Trophoblast cell (in vitro differentiated cells and primary cell): ENCODE data around the gene CHRM5.
A peak's percentile ranks its signal among the peaks of the same experiment; 100 is the strongest.

Source experiments
- DNase-seq, 2 donors: peaks; one replicate each; pipeline ENCODE4 v3.0.0-alpha.2; 2016
- H2AFZ ChIP-seq: 2 replicates; pipeline ENCODE4 v1.6.1; 2013; ENCODE audit warnings: low read length, moderate library complexity, mild to moderate bottlenecking; ENCODE audit not compliant: insufficient read depth, poor library complexity
- H2AK5ac ChIP-seq: 2 replicates; pipeline ENCODE4 v1.6.1; 2013; ENCODE audit warnings: mild to moderate bottlenecking, low read length
- H2BK120ac ChIP-seq: 2 replicates; pipeline ENCODE4 v1.6.1; 2013; ENCODE audit warnings: low read length, mild to moderate bottlenecking, moderate library complexity; ENCODE audit not compliant: insufficient read depth, poor library complexity
- H2BK12ac ChIP-seq: 2 replicates; pipeline ENCODE4 v1.6.1; 2013; ENCODE audit warnings: mild to moderate bottlenecking, low read length, moderate library complexity
- H2BK5ac ChIP-seq: 2 replicates; pipeline ENCODE4 v1.6.1; 2013; ENCODE audit warnings: low read length, low read depth, moderate library complexity, mild to moderate bottlenecking; ENCODE audit not compliant: poor library complexity
- H3K14ac ChIP-seq: 2 replicates; pipeline ENCODE4 v1.6.1; 2013; ENCODE audit warnings: mild to moderate bottlenecking, low read length
- H3K18ac ChIP-seq: 2 replicates; pipeline ENCODE4 v1.6.1; 2013; ENCODE audit warnings: mild to moderate bottlenecking, low read length
- H3K23ac ChIP-seq: 2 replicates; pipeline ENCODE4 v1.6.1; 2013; ENCODE audit warnings: low read length
- H3K27ac ChIP-seq: 2 replicates; pipeline ENCODE4 v1.5.1; 2013; ENCODE audit warnings: low read depth, mild to moderate bottlenecking, inconsistent platforms, low read length, moderate library complexity
- H3K27me3 ChIP-seq: 2 replicates; pipeline ENCODE4 v1.6.1; 2013; ENCODE audit warnings: inconsistent platforms, mild to moderate bottlenecking, low read length, moderate library complexity; ENCODE audit not compliant: insufficient read depth
- H3K36me3 ChIP-seq, 2 experiments: 1 replicate in 1 of 2; 2 replicates in 1 of 2; pipeline ENCODE4 v1.6.1; 2013; ENCODE audit warnings: low read length in 2 of 2, mild to moderate bottlenecking in 2 of 2, moderate library complexity in 1 of 2; ENCODE audit not compliant: insufficient read depth in 2 of 2, control insufficient read depth in 1 of 2
- H3K4ac ChIP-seq: 2 replicates; pipeline ENCODE4 v1.6.1; 2013; ENCODE audit warnings: low read depth, mild to moderate bottlenecking, low read length, moderate library complexity
- H3K4me1 ChIP-seq, 2 experiments: 1 replicate in 1 of 2; 2 replicates in 1 of 2; pipeline ENCODE4 v1.6.1; 2013; ENCODE audit warnings: low read length in 2 of 2, mild to moderate bottlenecking in 2 of 2, moderate library complexity in 1 of 2; ENCODE audit not compliant: insufficient read depth in 2 of 2, control insufficient read depth in 1 of 2
- H3K4me2 ChIP-seq: 2 replicates; pipeline ENCODE4 v1.6.1; 2013; ENCODE audit warnings: inconsistent platforms, mild to moderate bottlenecking, low read length, moderate library complexity
- H3K4me3 ChIP-seq: 2 replicates; pipeline ENCODE4 v1.5.1; 2013; ENCODE audit warnings: mild to moderate bottlenecking, low read depth, low read length, inconsistent platforms
- H3K79me1 ChIP-seq: one replicate; pipeline ENCODE4 v1.6.1; 2013; ENCODE audit warnings: low read length
- H3K79me2 ChIP-seq: 2 replicates; pipeline ENCODE4 v1.6.1; 2013; ENCODE audit warnings: low read length, mild to moderate bottlenecking; ENCODE audit not compliant: control insufficient read depth, insufficient read depth, poor library complexity
- H3K9ac ChIP-seq: 2 replicates; pipeline ENCODE4 v1.6.1; 2013; ENCODE audit warnings: mild to moderate bottlenecking, low read length
- H3K9me3 ChIP-seq: 2 replicates; pipeline ENCODE4 v1.6.1; 2013; ENCODE audit warnings: low read depth, mild to moderate bottlenecking, control low read depth, inconsistent platforms, low read length; ENCODE audit not compliant: insufficient read depth
- H4K12ac ChIP-seq: 2 replicates; pipeline ENCODE4 v1.6.1; 2013; ENCODE audit warnings: low read depth, mild to moderate bottlenecking, low read length, moderate library complexity
- H4K8ac ChIP-seq: 2 replicates; pipeline ENCODE4 v1.6.1; 2013; ENCODE audit warnings: low read depth, mild to moderate bottlenecking, low read length, moderate library complexity
- H4K91ac ChIP-seq: one replicate; pipeline ENCODE4 v1.6.1; 2013; ENCODE audit warnings: low read depth, mild to moderate bottlenecking, low read length, moderate library complexity
- WGBS: extraction: QIAGEN DNeasy Blood & Tissue Kit; methylation state at CpG from one replicate; pipeline ENCODE4 v1.1.7; 2013; ENCODE audit warnings: missing lambda C conversion rate; ENCODE audit not compliant: insufficient read length, insufficient coverage; ENCODE audit errors: extremely low coverage; 5-methylcytosine and 5-hydroxymethylcytosine counted together

Gene CHRM5

DNA sequence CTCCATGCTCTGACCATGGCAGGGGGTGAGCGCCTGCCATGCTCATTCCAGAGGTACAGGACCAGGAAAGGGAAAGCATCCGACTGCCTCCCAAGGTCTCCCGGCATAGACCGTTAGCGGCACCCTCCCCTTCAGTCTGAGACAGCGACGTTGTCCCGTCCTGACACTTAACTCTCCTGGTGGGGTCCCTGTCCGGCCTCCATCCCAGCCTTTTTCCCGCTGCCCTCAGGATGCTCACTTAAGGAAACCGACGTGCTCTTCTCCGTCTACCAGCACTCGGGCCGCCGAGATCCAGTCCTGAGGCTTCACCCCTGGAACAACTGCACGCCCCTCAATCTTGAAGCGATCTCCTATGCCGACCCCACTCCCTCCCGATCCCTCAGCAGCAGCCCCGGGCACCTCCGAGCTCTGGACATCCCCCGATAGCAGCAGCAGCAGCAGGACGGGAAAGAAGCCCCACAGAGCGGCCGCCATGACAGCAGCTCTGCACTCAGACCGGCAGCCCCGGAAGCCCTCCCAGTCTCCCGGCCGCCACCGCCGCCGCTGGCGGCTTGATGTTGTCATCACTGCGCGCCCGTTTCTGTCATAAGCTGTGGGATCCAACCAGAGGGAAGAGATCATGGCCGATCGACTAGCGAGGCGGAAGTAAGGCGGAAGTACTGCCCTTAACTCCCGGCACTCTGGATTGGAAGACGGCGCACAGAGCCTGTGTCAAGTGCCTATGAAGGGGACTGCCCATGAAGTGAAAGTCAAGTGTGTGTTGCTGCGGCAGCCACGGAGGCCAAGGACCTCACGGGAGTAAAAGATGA lies 133.3 kb downstream of the CHRM5 start, which contains the start of the genes EMC7 and PGBD4:
Gene EMC7, minus strand, starts transcription at position 497 of the 809 bp plus-strand sequence. Its CDS starts 23 bp downstream, at position 474.
Gene PGBD4, plus strand, starts transcription at position 718 of the 809 bp plus-strand sequence. CDS start 449 bp downstream, outside the sequence.
- Histone ChIP-seq H3K79me2 (peaks cover 9% of the 10 kb centered on the region), H2BK120ac (peak within 1 kb of the TSS; percentile 57), H2AFZ (peak within 1 kb of the TSS; percentile 94), H3K27ac (peak within 1 kb of the TSS; percentile 37), H4K91ac (peak within 1 kb of the TSS; percentile 74), H2BK12ac (no peak within 1 kb of the TSS), H3K4me2 (peak within 1 kb of the TSS; percentile 98), H4K8ac (peak within 1 kb of the TSS; percentile 95), H3K9ac (peak within 1 kb of the TSS; percentile 82), H4K12ac (peak within 1 kb of the TSS; percentile 99), H3K36me3 (no peaks in the 10 kb centered on the region), H2AK5ac (peak within 1 kb of the TSS; percentile 83), H3K4me3 (peak within 1 kb of the TSS; percentile 84), H3K79me1 (peaks cover 4% of the 10 kb centered on the region), H3K9me3 (no peaks in the 10 kb centered on the region), H3K14ac (peak within 1 kb of the TSS; percentile 87), H3K18ac (peak within 1 kb of the TSS; percentile 90), H3K23ac (no peak within 1 kb of the TSS), H3K27me3 (no peaks in the 10 kb centered on the region), H3K4ac (peak within 1 kb of the TSS; percentile 84), H3K4me1 (peaks cover 0 to 3% of the 10 kb centered on the region in 2 experiments), H2BK5ac (peak within 1 kb of the TSS; percentile 78)
- DNase-seq = peak; percentile 99
- no CpG with 5 or more reads among the region's 48 CpGs for WGBS

DNA sequence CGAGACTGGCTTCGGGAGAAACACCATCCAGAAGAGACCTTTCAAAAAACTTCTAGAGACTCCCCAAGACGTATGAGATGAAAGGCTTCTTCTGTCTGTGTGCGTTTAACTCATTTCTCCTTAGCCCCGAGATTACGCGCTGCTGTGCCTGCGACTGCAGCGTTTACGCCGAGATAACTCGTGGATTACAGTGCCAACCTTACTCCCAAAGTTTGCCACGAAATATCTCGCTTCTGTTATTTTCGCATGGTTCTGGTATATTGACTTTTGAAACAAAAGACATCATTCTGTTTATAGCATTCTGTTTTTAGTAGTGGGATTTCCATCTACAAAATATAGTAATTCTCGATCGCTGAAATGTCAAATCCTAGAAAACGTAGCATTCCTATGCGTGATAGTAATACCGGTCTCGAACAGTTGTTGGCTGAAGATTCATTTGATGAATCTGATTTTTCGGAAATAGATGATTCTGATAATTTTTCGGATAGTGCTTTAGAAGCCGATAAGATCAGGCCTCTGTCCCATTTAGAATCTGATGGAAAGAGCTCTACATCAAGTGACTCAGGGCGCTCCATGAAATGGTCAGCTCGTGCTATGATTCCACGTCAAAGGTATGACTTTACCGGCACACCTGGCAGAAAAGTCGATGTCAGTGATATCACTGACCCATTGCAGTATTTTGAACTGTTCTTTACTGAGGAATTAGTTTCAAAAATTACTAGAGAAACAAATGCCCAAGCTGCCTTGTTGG lies 134.1 kb downstream of the CHRM5 start:
- no peak overlapping the region for H4K12ac ChIP-seq
- H3K14ac ChIP-seq = peak overlapping the region; percentile 20
- H3K4me2 ChIP-seq = peak overlapping the region; percentile 93
- peak overlapping the region; percentile 37 for H3K27ac ChIP-seq
- H3K18ac ChIP-seq = no peak overlapping the region
- no peak overlapping the region for H2BK5ac ChIP-seq
- peaks cover 0 to 3% of the 10 kb centered on the region in 2 experiments for H3K4me1 ChIP-seq
- no peak overlapping the region for H2BK12ac ChIP-seq
- H4K91ac ChIP-seq = peak overlapping the region; percentile 15
- H3K9ac ChIP-seq = peak overlapping the region; percentile 82
- H3K79me1 ChIP-seq = peaks cover 4% of the 10 kb centered on the region
- peak overlapping the region; percentile 78 for H2AFZ ChIP-seq
- H2BK120ac ChIP-seq = no peak overlapping the region
- H3K27me3 ChIP-seq = no peaks in the 10 kb centered on the region
- peak; percentile 71 to 90 for DNase-seq
- H4K8ac ChIP-seq = peak overlapping the region; percentile 74
- H3K9me3 ChIP-seq = no peaks in the 10 kb centered on the region
- H3K4me3 ChIP-seq = peak overlapping the region; percentile 75
- H2AK5ac ChIP-seq = no peak overlapping the region
- no peak overlapping the region for H3K4ac ChIP-seq
- WGBS = no CpG with 5 or more reads among the region's 29 CpGs
- H3K23ac ChIP-seq = no peak overlapping the region
- peaks cover 9% of the 10 kb centered on the region for H3K79me2 ChIP-seq
- no peaks in the 10 kb centered on the region for H3K36me3 ChIP-seq

DNA sequence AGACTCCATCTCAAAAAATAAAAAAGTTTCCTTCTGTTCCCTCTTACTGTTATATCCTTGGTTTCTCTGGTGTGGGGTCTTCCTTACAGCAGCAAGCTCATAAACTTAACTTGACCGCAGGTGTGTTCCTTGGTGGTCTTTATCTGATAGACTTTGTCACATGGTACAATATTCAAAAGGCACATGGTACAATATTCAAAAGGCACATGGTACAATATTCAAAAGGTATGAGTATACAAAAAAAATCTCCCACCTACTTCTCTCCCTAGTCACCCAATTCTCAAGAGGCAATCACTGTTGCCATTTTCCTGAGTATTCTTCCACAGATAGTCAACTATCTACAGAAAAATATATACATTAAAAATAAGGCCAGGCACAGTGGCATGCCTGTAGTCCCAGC lies 138.1 kb downstream of the CHRM5 start:
- no peak for DNase-seq
- Histone ChIP-seq H3K4ac (no peak overlapping the region), H3K18ac (no peak overlapping the region), H3K9ac (no peak overlapping the region), H2BK12ac (no peak overlapping the region), H2BK5ac (no peak overlapping the region), H4K8ac (no peak overlapping the region), H3K4me1 (peaks cover 0 to 3% of the 10 kb centered on the region in 2 experiments), H3K23ac (no peak overlapping the region), H3K27ac (no peak overlapping the region), H3K36me3 (no peaks in the 10 kb centered on the region), H2AFZ (no peak overlapping the region), H4K12ac (no peak overlapping the region), H3K4me3 (no peak overlapping the region), H3K79me1 (peaks cover 2% of the 10 kb centered on the region), H2BK120ac (no peak overlapping the region), H3K4me2 (no peak overlapping the region), H3K14ac (no peak overlapping the region), H3K79me2 (peaks cover 4% of the 10 kb centered on the region), H3K9me3 (no peaks in the 10 kb centered on the region), H3K27me3 (no peaks in the 10 kb centered on the region), H4K91ac (no peak overlapping the region), H2AK5ac (no peak overlapping the region)
- WGBS = no CpG with 5 or more reads among the region's 1 CpG

DNA sequence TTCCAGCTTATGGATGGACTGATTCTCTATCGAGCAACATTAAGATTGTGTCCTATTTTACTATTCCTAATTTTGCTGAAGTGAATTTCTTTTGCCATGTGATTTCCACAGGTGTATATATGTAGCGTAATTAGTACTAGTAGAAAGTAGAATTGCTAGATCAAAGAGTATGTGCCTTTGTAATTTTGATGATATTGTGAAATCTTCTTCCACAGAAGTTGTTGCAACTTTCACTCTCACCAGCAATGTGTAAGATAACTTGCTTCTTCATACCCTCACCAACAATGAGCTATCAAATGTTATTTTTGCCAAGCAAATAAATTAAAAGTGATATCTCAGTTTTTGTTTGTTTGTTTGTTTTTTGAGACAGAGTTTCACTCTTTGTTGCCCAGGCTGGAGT lies 139.0 kb downstream of the CHRM5 start:
- Histone ChIP-seq H4K12ac (no peak overlapping the region), H3K4ac (no peak overlapping the region), H3K23ac (no peak overlapping the region), H2BK5ac (no peak overlapping the region), H3K27me3 (no peaks in the 10 kb centered on the region), H3K18ac (no peak overlapping the region), H4K8ac (no peak overlapping the region), H3K36me3 (no peaks in the 10 kb centered on the region), H2BK120ac (no peak overlapping the region), H2AK5ac (no peak overlapping the region), H3K4me2 (no peak overlapping the region), H2BK12ac (no peak overlapping the region), H3K4me1 (peaks cover 0 to 3% of the 10 kb centered on the region in 2 experiments), H3K79me2 (no peaks in the 10 kb centered on the region), H2AFZ (no peak overlapping the region), H4K91ac (no peak overlapping the region), H3K27ac (no peak overlapping the region), H3K4me3 (no peak overlapping the region), H3K9ac (no peak overlapping the region), H3K9me3 (no peaks in the 10 kb centered on the region), H3K14ac (no peak overlapping the region), H3K79me1 (no peaks in the 10 kb centered on the region)
- DNase-seq = no peak
- WGBS = no CpG with 5 or more reads among the region's 2 CpGs
